Measurements from ENCODE around the gene SLC2A4. TPM values are rescaled to one million over a fixed set of nuclear protein-coding genes. Genes with fewer than 3 reads are reported as not detected.

The SLC2A4 gene
- polyA plus RNA-seq, 3 donors: not detected

- Mint-ChIP-seq H3K9me3 (no peaks in the 10 kb centered on the region), H3K27me3 (ENCODE audit: low read depth in 3 of 3) (no peaks in the 10 kb centered on the region), H3K27ac (peak overlapping the region in 5 of 7 donors; percentile 4 to 95 (median 95)), H3K36me3 (peaks cover 28 to 38% of the 10 kb centered on the region in 2 donors), H3K4me3 (peak overlapping the region in 1 of 2 donors; percentile 62), H3K4me1 (peaks cover 34% of the 10 kb centered on the region)
- intact Hi-C loops (cut with micrococcal nuclease): no loop called here
- peaks cover 76% of the 10 kb centered on the region for H3K79me2 ChIP-seq (ENCODE audit: insufficient read depth, low read length)
- H3K4me2 ChIP-seq (replicated peaks; ENCODE audit: extremely low read depth, low read length, poor library complexity, severe bottlenecking): no peak overlapping the region
- peaks cover 31 to 36% of the 10 kb centered on the region in 2 donors for H3K4me1 ChIP-seq (ENCODE audit: control insufficient read depth in 1 of 2, insufficient read depth in 2 of 2, low read length in 2 of 2)
- H3K36me3 ChIP-seq (replicated peaks in 1 of 2; ENCODE audit: control insufficient read depth in 1 of 2, insufficient read depth in 2 of 2, low read length in 2 of 2): peaks cover 26 to 27% of the 10 kb centered on the region in 2 donors
- peak overlapping the region in 1 of 2 donors; percentile 9 for H3K27ac ChIP-seq (ENCODE audit: low read depth in 1 of 2, low read length in 2 of 2)
- H2AFZ ChIP-seq (ENCODE audit: insufficient read depth, low read depth, low read length, poor library complexity, severe bottlenecking): no peak overlapping the region
- TF ChIP-seq, protein P1, sequence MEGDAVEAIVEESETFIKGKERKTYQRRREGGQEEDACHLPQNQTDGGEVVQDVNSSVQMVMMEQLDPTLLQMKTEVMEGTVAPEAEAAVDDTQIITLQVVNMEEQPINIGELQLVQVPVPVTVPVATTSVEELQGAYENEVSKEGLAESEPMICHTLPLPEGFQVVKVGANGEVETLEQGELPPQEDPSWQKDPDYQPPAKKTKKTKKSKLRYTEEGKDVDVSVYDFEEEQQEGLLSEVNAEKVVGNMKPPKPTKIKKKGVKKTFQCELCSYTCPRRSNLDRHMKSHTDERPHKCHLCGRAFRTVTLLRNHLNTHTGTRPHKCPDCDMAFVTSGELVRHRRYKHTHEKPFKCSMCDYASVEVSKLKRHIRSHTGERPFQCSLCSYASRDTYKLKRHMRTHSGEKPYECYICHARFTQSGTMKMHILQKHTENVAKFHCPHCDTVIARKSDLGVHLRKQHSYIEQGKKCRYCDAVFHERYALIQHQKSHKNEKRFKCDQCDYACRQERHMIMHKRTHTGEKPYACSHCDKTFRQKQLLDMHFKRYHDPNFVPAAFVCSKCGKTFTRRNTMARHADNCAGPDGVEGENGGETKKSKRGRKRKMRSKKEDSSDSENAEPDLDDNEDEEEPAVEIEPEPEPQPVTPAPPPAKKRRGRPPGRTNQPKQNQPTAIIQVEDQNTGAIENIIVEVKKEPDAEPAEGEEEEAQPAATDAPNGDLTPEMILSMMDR (IDR thresholded peaks at IDR 0.05): no peak
- H3K9ac ChIP-seq (ENCODE audit: insufficient read depth, low read length, poor library complexity, severe bottlenecking): no peak overlapping the region
- peaks cover 5% of the 10 kb centered on the region for H4K20me1 ChIP-seq (ENCODE audit: insufficient read depth, low read length)
- H3K4me3 ChIP-seq (replicated peaks in 1 of 3; ENCODE audit: low read depth in 2 of 3, low read length in 3 of 3): no peak overlapping the region
- H3K27me3 ChIP-seq (ENCODE audit: control insufficient read depth in 2 of 2, insufficient read depth in 2 of 2, low read length in 2 of 2): no peaks in the 10 kb centered on the region
- no peak for DNase-seq
- H3K9me3 ChIP-seq (replicated peaks in 1 of 2; ENCODE audit: control insufficient read depth in 1 of 2, insufficient read depth in 1 of 2, low read length in 2 of 2): no peaks in the 10 kb centered on the region
- 99% methylated on average over 5 of the region's 6 CpGs for WGBS (ENCODE audit: insufficient coverage)
These were observed 32.3 kb upstream of the SLC2A4 start for GRCh38 chr17:7249214-7249613.

DNA sequence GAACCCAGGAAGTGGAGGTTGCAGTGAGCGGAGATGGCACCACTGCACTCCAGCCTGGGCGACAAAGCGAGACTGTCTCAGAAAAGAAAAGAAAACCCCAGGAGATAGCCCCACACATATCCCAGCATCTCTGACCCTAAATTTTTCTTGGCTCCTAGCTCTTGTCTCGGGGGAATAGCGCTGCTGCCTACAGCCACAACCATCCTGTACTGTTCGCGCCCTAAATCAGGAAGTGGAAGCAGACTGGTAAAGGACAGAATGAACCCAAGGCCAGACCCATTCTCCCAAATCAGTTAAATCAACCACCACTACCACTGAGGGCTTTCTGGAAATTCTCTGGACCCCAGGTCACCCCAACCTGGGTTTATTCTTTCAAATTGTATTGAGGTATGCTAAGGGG lies 31.7 kb upstream of the SLC2A4 start:
- peak overlapping the region; percentile 73 to 93 (median 87) for H3K4me3 ChIP-seq (replicated peaks in 1 of 3; ENCODE audit: low read depth in 2 of 3, low read length in 3 of 3)
- DNase-seq: peak in 1 of 3 donors; percentile 35
- intact Hi-C loops (cut with micrococcal nuclease): loop anchor here (5.0 to 10.0 kb wide), 4 partner anchors 33 to 315 kb away; partner anchors contain the start of genes ACADVL (in 1 of the 2), DLG4 (in 1 of the 2), EIF5A (in 1 of the 2) and SENP3 (in 1 of the 2)
- no peaks in the 10 kb centered on the region for H3K27me3 Mint-ChIP-seq (ENCODE audit: low read depth in 3 of 3)
- H2AFZ ChIP-seq (ENCODE audit: insufficient read depth, low read depth, low read length, poor library complexity, severe bottlenecking): no peak overlapping the region
- H4K20me1 ChIP-seq (ENCODE audit: insufficient read depth, low read length): peaks cover 5% of the 10 kb centered on the region
- H3K9ac ChIP-seq (ENCODE audit: insufficient read depth, low read length, poor library complexity, severe bottlenecking): peak overlapping the region; percentile 97
- TF ChIP-seq, protein P1 (IDR thresholded peaks at IDR 0.05): no peak
- peaks cover 28 to 38% of the 10 kb centered on the region in 2 donors for H3K36me3 Mint-ChIP-seq
- peak overlapping the region; percentile 90 to 93 for H3K4me3 Mint-ChIP-seq
- no peaks in the 10 kb centered on the region for H3K27me3 ChIP-seq (ENCODE audit: control insufficient read depth in 2 of 2, insufficient read depth in 2 of 2, low read length in 2 of 2)
- H3K79me2 ChIP-seq (ENCODE audit: insufficient read depth, low read length): peaks cover 78% of the 10 kb centered on the region
- no peaks in the 10 kb centered on the region for H3K9me3 Mint-ChIP-seq
- H3K4me2 ChIP-seq (replicated peaks; ENCODE audit: extremely low read depth, low read length, poor library complexity, severe bottlenecking): peak overlapping the region; percentile 86
- H3K4me1 ChIP-seq (ENCODE audit: control insufficient read depth in 1 of 2, insufficient read depth in 2 of 2, low read length in 2 of 2): peaks cover 31 to 36% of the 10 kb centered on the region in 2 donors
- peak overlapping the region; percentile 100 for H3K27ac ChIP-seq (ENCODE audit: low read depth in 1 of 2, low read length in 2 of 2)
- H3K27ac Mint-ChIP-seq: peak overlapping the region; percentile 85 to 100 (median 95)
- 46% methylated on average over 7 of the region's 7 CpGs for WGBS (ENCODE audit: insufficient coverage)
- H3K4me1 Mint-ChIP-seq: peaks cover 34% of the 10 kb centered on the region
- no peaks in the 10 kb centered on the region for H3K9me3 ChIP-seq (replicated peaks in 1 of 2; ENCODE audit: control insufficient read depth in 1 of 2, insufficient read depth in 1 of 2, low read length in 2 of 2)
- H3K36me3 ChIP-seq (replicated peaks in 1 of 2; ENCODE audit: control insufficient read depth in 1 of 2, insufficient read depth in 2 of 2, low read length in 2 of 2): peaks cover 24 to 27% of the 10 kb centered on the region in 2 donors
